Cardiac muscle cell (in vitro differentiated cells and primary cell): ENCODE measurements around the gene CCDC24. TPM values are rescaled to one million over a fixed set of nuclear protein-coding genes. Genes with fewer than 3 reads are reported as not detected.

ENCODE experiments used
- DNase-seq, 2 donors: peaks; one replicate each; pipeline versions ENCODE4 v3.0.0 to v3.0.0-alpha.2; 2010 to 2017; ENCODE audit warnings: low read depth in 1 of 2, low spot score in 1 of 2
- H3K27ac ChIP-seq: fragments of 200-600 bp; sonication (generic); 2 replicates; pipeline ENCODE4 v1.5.1; 2016
- H3K27me3 ChIP-seq: fragments of 200-600 bp; sonication (generic); 2 replicates; pipeline ENCODE4 v1.6.0; 2016; ENCODE audit warnings: control low read depth
- H3K36me3 ChIP-seq: fragments of 200-600 bp; sonication (generic); 2 replicates; pipeline ENCODE4 v1.5.1; 2016; ENCODE audit warnings: control low read depth
- H3K4me1 ChIP-seq: fragments of 200-600 bp; sonication (generic); 2 replicates; pipeline ENCODE4 v1.8.1; 2017; ENCODE audit warnings: low read depth, mild to moderate bottlenecking, mixed run types
- H3K4me3 ChIP-seq: fragments of 200-600 bp; sonication (generic); 2 replicates; pipeline ENCODE4 v1.5.1; 2016; ENCODE audit warnings: mild to moderate bottlenecking
- H3K9me3 ChIP-seq: fragments of 200-600 bp; sonication (generic); 2 replicates; pipeline ENCODE4 v1.5.1; 2017; ENCODE audit warnings: low read depth, mild to moderate bottlenecking, control low read depth
- polyA plus RNA-seq: library from polyadenylated mRNA; unstranded; fragments of >200 nt; fragmentation: Nextera tagmentation; extraction: Ambion mirVana; gene quantifications from 2 replicates; pipeline ENCODE4 v1.2.1, GENCODE V29; 2016
- total RNA-seq: library from RNA; depleted of rRNA; stranded (reverse); fragments of >200 nt; gene quantifications from 2 replicates; pipeline ENCODE4 v1.2.3, GENCODE V29; 2016
- TF ChIP-seq, protein P1 (sequence below): IDR thresholded peaks from 2 replicates; pipeline ENCODE4 v1.5.1; 2012; ENCODE audit warnings: low read depth, mild to moderate bottlenecking, low read length

The CCDC24 gene
- total RNA-seq: 20.8 and 26.5 TPM in 2 replicates
- polyA plus RNA-seq: 27.9 and 29.7 TPM in 2 replicates

DNA sequence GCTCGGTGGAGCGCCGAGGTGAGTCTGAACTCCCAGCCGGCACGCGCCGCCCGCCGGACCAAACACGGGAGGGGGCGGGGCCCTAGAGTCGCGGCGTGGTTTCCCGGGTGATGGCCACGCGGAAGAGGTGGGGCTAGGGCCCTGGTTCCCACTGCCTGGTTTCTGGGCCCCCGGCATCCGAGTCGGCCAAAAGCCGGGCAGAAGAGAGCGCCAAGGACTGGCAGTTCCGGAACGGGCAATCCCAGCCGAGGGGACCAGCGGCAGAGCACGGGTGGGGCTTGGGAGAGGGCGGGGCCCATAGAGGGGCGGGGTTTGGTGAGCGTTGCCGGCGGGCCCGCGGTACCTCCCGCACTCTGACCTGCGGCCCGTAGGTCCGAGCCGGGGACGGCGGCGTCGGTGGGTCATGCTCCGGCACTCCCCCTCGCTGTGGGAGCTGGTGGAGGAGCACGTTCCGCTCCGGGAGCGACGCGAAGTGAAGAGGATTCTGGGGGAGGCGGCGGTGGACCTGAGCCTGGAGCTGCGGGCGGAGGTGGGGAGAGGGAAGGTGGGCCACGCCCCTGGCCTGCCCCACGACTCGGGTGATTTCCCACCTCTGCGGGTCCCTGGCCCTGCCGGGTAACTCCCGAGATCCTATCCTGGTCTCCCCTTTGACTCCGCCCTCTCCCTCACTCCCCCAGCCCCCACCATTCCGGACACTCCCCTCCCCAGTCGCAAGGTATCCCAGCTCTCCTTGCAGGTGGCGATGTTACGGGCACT lies at the start of gene CCDC24:
CCDC24 (plus strand) TSS at position 124 of the 756 bp plus-strand sequence; CDS start at position 404, 280 bp downstream.
- no peaks in the 10 kb centered on the region for H3K36me3 ChIP-seq
- H3K9me3 ChIP-seq: no peaks in the 10 kb centered on the region
- H3K27me3 ChIP-seq: no peaks in the 10 kb centered on the region
- peak within 1 kb of the TSS; percentile 56 for H3K4me3 ChIP-seq
- H3K27ac ChIP-seq: peak within 1 kb of the TSS; percentile 28
- H3K4me1 ChIP-seq: peaks cover 4% of the 10 kb centered on the region
- TF ChIP-seq, protein P1, sequence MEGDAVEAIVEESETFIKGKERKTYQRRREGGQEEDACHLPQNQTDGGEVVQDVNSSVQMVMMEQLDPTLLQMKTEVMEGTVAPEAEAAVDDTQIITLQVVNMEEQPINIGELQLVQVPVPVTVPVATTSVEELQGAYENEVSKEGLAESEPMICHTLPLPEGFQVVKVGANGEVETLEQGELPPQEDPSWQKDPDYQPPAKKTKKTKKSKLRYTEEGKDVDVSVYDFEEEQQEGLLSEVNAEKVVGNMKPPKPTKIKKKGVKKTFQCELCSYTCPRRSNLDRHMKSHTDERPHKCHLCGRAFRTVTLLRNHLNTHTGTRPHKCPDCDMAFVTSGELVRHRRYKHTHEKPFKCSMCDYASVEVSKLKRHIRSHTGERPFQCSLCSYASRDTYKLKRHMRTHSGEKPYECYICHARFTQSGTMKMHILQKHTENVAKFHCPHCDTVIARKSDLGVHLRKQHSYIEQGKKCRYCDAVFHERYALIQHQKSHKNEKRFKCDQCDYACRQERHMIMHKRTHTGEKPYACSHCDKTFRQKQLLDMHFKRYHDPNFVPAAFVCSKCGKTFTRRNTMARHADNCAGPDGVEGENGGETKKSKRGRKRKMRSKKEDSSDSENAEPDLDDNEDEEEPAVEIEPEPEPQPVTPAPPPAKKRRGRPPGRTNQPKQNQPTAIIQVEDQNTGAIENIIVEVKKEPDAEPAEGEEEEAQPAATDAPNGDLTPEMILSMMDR: no peak
- DNase-seq: peak; percentile 84 to 86

DNA sequence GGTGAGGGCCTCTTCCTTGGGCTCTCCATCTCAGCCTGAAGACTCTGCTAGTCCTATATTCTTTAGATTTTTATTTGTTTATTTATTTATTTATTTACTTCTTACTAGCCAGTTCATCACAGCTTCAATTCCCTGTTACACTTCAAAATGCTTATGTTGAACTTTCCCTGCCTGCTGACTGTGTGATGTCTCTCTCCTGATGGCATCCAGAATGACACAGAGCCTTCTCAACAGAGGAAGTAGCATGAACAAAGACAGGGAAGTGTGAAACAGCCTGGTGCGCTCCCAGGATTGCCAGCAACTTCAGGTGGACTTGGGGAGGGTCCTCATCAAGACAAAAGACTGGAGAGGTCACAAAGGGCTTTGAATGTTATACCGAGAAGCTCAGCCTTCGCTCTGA lies 49.0 kb upstream of the CCDC24 start:
- Histone ChIP-seq H3K36me3 (no peaks in the 10 kb centered on the region), H3K27ac (no peak overlapping the region), H3K27me3 (peaks cover 4% of the 10 kb centered on the region), H3K9me3 (no peaks in the 10 kb centered on the region), H3K4me3 (no peak overlapping the region), H3K4me1 (peaks cover 7% of the 10 kb centered on the region)
- TF ChIP-seq, protein P1: no peak
- DNase-seq: no peak

DNA sequence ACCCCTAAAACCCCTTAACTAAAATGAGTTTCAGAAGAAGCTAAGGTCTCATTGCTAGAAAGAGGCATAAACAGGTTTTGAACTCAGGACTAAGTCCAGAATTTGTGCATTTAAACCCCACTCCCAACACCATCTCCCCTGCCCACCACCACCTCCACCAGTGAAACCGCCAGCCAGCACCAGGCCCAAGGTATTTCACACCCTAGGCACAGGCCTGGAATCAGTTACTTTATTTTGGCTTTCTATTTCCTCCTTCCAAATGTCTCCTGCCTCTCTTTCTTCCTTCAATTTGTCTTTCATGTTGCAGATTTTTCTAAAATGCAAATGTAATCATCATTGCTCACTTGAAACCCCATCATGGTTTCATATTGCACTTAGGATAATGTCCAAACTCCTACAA lies 46.5 kb upstream of the CCDC24 start:
- peaks cover 12% of the 10 kb centered on the region for H3K4me1 ChIP-seq
- H3K9me3 ChIP-seq: no peaks in the 10 kb centered on the region
- H3K4me3 ChIP-seq: no peak overlapping the region
- TF ChIP-seq, protein P1: no peak
- no peak overlapping the region for H3K27ac ChIP-seq
- no peak for DNase-seq
- H3K36me3 ChIP-seq: no peaks in the 10 kb centered on the region
- peaks cover 3% of the 10 kb centered on the region for H3K27me3 ChIP-seq

DNA sequence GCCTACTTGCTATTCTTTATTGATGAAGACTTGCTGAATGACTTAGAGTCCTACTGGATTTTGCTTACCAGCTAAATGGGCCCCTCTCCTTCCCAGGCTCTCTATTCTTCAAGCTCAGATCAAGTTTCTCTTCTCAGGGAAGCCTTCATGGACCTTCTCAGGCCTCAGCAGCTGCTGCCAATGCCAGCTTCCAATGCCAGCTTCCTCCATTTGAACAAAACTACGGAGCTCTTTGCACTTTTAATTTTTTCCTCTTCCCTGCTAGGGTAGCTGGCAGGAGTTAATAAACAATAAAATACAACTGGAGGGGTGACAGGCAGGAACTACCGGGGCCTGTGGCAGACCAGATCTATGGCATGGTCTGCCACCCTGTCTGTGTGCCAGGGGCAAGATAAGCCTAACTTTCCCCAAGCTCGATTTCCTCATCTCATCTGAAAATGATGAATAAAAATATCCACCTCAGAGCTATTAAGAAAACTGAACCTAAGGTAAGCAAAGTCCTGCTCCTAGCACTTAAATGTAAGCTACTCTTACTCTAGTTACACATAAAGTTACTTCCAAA lies 45.6 kb upstream of the CCDC24 start:
- Histone ChIP-seq H3K4me1 (peaks cover 12% of the 10 kb centered on the region), H3K4me3 (peak overlapping the region; percentile 56), H3K9me3 (no peaks in the 10 kb centered on the region), H3K27ac (peak overlapping the region; percentile 99), H3K27me3 (no peaks in the 10 kb centered on the region), H3K36me3 (no peaks in the 10 kb centered on the region)
- TF ChIP-seq, protein P1: no peak
- DNase-seq: no peak

DNA sequence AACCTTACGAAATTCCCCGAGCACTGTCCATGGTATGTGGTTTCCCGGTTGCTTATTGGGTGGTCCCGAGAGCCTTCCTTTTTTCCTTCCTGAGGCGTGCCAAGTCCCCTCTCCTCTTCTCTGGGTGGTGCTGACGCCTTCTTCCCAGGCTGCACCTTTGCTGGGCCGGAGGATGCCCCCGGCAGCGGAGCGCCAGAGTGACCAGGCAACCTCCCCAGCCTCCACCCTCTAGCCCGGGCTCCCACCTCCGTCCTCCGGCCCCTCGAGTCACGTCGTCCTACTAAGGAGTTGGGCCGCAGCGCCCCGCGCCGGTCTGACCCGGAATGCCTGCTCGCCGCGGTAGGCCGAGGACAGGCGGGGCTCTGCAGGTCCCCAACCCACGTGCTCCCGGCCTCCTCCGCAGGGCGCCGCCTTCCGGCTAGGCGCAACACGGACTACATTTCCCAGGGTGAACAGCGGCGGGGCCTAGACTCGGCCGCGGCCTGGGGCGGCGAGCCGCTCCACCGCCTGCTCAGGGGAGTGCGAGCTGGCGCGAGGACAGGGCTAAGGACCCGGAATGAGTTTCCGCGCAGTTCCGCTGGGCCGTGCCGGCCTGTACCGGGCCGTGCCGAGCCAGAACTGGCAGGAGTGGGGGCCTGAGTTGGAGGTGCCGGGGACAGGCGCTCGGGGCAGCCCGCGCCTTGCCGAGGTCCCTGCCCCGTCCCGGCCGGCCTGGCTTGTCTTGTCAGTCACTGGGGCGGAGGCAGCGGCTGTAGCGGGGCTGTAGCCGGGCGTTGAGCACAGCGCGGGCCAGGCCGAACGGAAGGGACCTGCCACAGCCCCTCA lies 45.0 kb upstream of the CCDC24 start, which contains the start of gene IPO13:
IPO13 (plus strand) TSS at position 715 of the 825 bp plus-strand sequence. CDS start 651 bp downstream, outside the sequence.
- peaks cover 12% of the 10 kb centered on the region for H3K4me1 ChIP-seq
- no peaks in the 10 kb centered on the region for H3K36me3 ChIP-seq
- no peaks in the 10 kb centered on the region for H3K27me3 ChIP-seq
- peak; percentile 96 to 98 for DNase-seq
- H3K4me3 ChIP-seq: peak within 1 kb of the TSS; percentile 56
- peak within 1 kb of the TSS; percentile 99 for H3K27ac ChIP-seq
- TF ChIP-seq, protein P1: peak; percentile 68
- no peaks in the 10 kb centered on the region for H3K9me3 ChIP-seq
